Upper lobe of right lung (tissue), 1 donor: Measurements from ENCODE around the gene ABRAXAS1. TPM values are rescaled to one million over a fixed set of nuclear protein-coding genes. Genes with fewer than 3 reads are reported as not detected.

Experiments used
- ATAC-seq: fragments of 200-7000 bp; cut with Tn5 transposase; one replicate; pipeline ENCODE4 v1.9.1; 2020; ENCODE audit warnings: mild to moderate bottlenecking, moderate library complexity
- DNase-seq: peaks from one replicate; pipeline ENCODE4 v3.0.0-alpha.2; 2020
- H3K27ac ChIP-seq: fragments of 200-600 bp; one replicate; pipeline ENCODE4 v1.8.0; 2022
- H3K27me3 ChIP-seq: fragments of 200-600 bp; one replicate; pipeline ENCODE4 v1.8.0; 2022; ENCODE audit warnings: mild to moderate bottlenecking
- H3K36me3 ChIP-seq: fragments of 200-600 bp; one replicate; pipeline ENCODE4 v1.8.0; 2022
- H3K4me1 ChIP-seq: fragments of 200-600 bp; one replicate; pipeline ENCODE4 v1.8.0; 2022
- H3K4me3 ChIP-seq: fragments of 200-600 bp; one replicate; pipeline ENCODE4 v1.8.0; 2022; ENCODE audit warnings: mild to moderate bottlenecking
- H3K9me3 ChIP-seq: fragments of 200-600 bp; one replicate; pipeline ENCODE4 v1.8.0; 2022
- intact Hi-C: fragments of 100-400 bp; cut with DNase I; formaldehyde crosslinking; loops from one replicate; pipeline ENCODE4 v1.11.0; 2022
- total RNA-seq: library from RNA; stranded (reverse); fragmentation: NEBNext Ultra II Directional; extraction: Animal tissue kit (Norgen Biotek cat#: 25700); gene quantifications from one replicate; pipeline ENCODE4 v1.2.1, GENCODE V29; 2021
- TF ChIP-seq, protein P1 (sequence below): fragments of 200-600 bp; IDR thresholded peaks from one replicate; pipeline ENCODE4 v1.8.0; 2022; ENCODE audit warnings: antibody characterized with exemption
- donor health status: DM: no; HTN: yes; CAD: no; lungs with severe emphysema.

Gene ABRAXAS1
- total RNA-seq, 1 donor from 2014 or later: 12.0 TPM

- H3K9me3 ChIP-seq: no peaks in the 10 kb centered on the region
- TF ChIP-seq, protein P1, sequence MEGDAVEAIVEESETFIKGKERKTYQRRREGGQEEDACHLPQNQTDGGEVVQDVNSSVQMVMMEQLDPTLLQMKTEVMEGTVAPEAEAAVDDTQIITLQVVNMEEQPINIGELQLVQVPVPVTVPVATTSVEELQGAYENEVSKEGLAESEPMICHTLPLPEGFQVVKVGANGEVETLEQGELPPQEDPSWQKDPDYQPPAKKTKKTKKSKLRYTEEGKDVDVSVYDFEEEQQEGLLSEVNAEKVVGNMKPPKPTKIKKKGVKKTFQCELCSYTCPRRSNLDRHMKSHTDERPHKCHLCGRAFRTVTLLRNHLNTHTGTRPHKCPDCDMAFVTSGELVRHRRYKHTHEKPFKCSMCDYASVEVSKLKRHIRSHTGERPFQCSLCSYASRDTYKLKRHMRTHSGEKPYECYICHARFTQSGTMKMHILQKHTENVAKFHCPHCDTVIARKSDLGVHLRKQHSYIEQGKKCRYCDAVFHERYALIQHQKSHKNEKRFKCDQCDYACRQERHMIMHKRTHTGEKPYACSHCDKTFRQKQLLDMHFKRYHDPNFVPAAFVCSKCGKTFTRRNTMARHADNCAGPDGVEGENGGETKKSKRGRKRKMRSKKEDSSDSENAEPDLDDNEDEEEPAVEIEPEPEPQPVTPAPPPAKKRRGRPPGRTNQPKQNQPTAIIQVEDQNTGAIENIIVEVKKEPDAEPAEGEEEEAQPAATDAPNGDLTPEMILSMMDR: peak; percentile 70
- no peaks in the 10 kb centered on the region for H3K27me3 ChIP-seq
- DNase-seq (no peak), ATAC-seq (peak; percentile 70)
- peaks cover under 1% of the 10 kb centered on the region for H3K4me1 ChIP-seq
- intact Hi-C loops: no loop called here
- H3K36me3 ChIP-seq: no peaks in the 10 kb centered on the region
- H3K4me3 ChIP-seq: no peak overlapping the region
- no peak overlapping the region for H3K27ac ChIP-seq
Observed at GRCh38 chr4:83490876-83491450, 6.1 kb upstream of the ABRAXAS1 start.

GRCh38 chr4:83489711-83490326 lies 4.9 kb upstream of the ABRAXAS1 start:
- H3K9me3 ChIP-seq: no peaks in the 10 kb centered on the region
- no peaks in the 10 kb centered on the region for H3K27me3 ChIP-seq
- no peak overlapping the region for H3K27ac ChIP-seq
- no peak overlapping the region for H3K4me3 ChIP-seq
- ATAC-seq (no peak), DNase-seq (no peak)
- peaks cover 8% of the 10 kb centered on the region for H3K4me1 ChIP-seq
- intact Hi-C loops: no loop called here
- TF ChIP-seq, protein P1: no peak
- no peaks in the 10 kb centered on the region for H3K36me3 ChIP-seq

GRCh38 chr4:83486457-83487129 lies 1.7 kb upstream of the ABRAXAS1 start:
- no peak for ATAC-seq
- Histone ChIP-seq H3K27me3 (no peaks in the 10 kb centered on the region), H3K27ac (no peak overlapping the region), H3K4me1 (peaks cover 8% of the 10 kb centered on the region), H3K4me3 (no peak overlapping the region), H3K36me3 (no peaks in the 10 kb centered on the region), H3K9me3 (no peaks in the 10 kb centered on the region)
- DNase-seq: no peak
- intact Hi-C loops: no loop called here
- TF ChIP-seq, protein P1: no peak

DNA sequence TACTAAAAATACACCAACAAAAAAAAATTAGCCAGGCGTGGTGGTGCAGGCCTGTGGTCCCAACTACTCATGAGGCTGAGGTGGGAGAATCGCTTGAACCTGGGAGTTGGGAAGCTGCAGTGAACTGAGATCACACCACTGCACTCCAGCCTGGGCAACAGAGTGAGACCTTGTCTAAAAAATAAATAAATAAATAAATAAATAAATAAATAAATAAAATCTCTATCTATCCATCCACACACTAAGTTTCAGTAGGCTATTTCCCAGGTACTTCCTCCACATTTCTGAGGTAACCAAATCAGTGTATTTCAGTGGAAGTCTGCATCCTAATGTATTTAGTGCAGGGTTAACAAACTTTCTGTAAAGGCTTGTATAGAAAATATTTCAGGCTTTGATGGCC lies 10.9 kb downstream of the ABRAXAS1 start:
- Histone ChIP-seq H3K4me3 (no peak overlapping the region), H3K9me3 (no peaks in the 10 kb centered on the region), H3K27me3 (no peaks in the 10 kb centered on the region), H3K36me3 (peaks cover 12% of the 10 kb centered on the region), H3K27ac (no peak overlapping the region), H3K4me1 (no peaks in the 10 kb centered on the region)
- intact Hi-C loops: no loop called here
- TF ChIP-seq, protein P1: no peak
- DNase-seq (no peak), ATAC-seq (no peak)

DNA sequence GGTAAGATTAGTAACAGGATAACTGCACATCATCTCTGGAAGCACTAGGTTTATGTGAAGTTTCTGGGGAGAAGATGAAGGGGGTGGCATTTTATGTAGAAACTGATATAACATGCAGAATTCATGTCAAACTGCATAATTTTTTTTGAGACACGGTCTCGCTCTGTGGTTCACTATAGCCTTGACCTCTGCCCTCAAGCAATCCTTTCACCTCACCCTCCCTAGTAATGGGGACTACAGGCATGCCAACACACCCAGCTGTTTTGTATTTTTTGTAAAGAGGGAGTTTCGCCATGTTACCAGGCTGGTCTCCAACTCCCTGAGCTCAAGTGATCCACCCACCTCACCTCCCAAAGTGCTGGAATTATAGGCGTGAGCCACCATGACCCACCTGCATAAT lies 11.5 kb downstream of the ABRAXAS1 start:
- Histone ChIP-seq H3K27me3 (no peaks in the 10 kb centered on the region), H3K9me3 (no peaks in the 10 kb centered on the region), H3K27ac (no peak overlapping the region), H3K4me1 (no peaks in the 10 kb centered on the region), H3K4me3 (no peak overlapping the region), H3K36me3 (peaks cover 18% of the 10 kb centered on the region)
- DNase-seq (no peak), ATAC-seq (no peak)
- intact Hi-C loops: no loop called here
- TF ChIP-seq, protein P1: no peak
